Measurements from ENCODE around the gene FRMPD2. TPM values are rescaled to one million over a fixed set of nuclear protein-coding genes. Genes with fewer than 3 reads are reported as not detected.

Gene FRMPD2
- total and polyA plus RNA-seq, 2 of the 4 experiments (the other 2 are of a cell fraction), result 0.18 TPM; not detected in 1

- no peaks in the 10 kb centered on the region for H3K36me3 ChIP-seq (ENCODE audit: control insufficient read depth, insufficient read depth, low read length)
These were observed 38.3 kb downstream of the FRMPD2 start for GRCh38 chr10:48236199-48236621.

More at GRCh38 chr10:48236199-48236621, 38.3 kb downstream of the FRMPD2 start:
- Histone ChIP-seq H3K79me1 (ENCODE audit: low read depth in 1 of 2, low read length in 2 of 2) (no peaks in the 10 kb centered on the region), H3K14ac (replicated peaks; ENCODE audit: low read depth, low read length) (no peak overlapping the region), H3K9me3 (ENCODE audit: control insufficient read depth, insufficient read depth, low read length) (no peaks in the 10 kb centered on the region), H3K27ac (ENCODE audit: insufficient read depth, low read length) (no peak overlapping the region), H2AFZ (replicated peaks; ENCODE audit: low read length, poor library complexity) (no peak overlapping the region), H2BK15ac (ENCODE audit: low read depth, low read length) (no peak overlapping the region), H3K4me2 (ENCODE audit: low read depth, low read length) (no peak overlapping the region), H4K20me1 (ENCODE audit: insufficient read depth, low read length) (no peaks in the 10 kb centered on the region), H2AK9ac (replicated peaks; ENCODE audit: low read depth, low read length, poor library complexity) (no peak overlapping the region), H3K4me1 (ENCODE audit: control insufficient read depth, insufficient read depth, low read length) (no peaks in the 10 kb centered on the region), H3K9ac (ENCODE audit: low read depth, low read length) (no peak overlapping the region), H3K9me1 (ENCODE audit: insufficient read depth, low read length) (no peaks in the 10 kb centered on the region), H2BK20ac (ENCODE audit: low read depth, low read length) (no peak overlapping the region), H3K4me3 (ENCODE audit: insufficient read depth, low read depth, low read length) (no peak overlapping the region), H2AK5ac (ENCODE audit: low read depth, low read length) (no peak overlapping the region), H3K56ac (ENCODE audit: extremely low read depth, insufficient read depth, low read length) (no peak overlapping the region), H3K4ac (ENCODE audit: low read depth, low read length) (no peak overlapping the region), H2BK120ac (ENCODE audit: low read depth, low read length) (no peak overlapping the region), H3K27me3 (ENCODE audit: control insufficient read depth, insufficient read depth, low read length) (peaks cover 22% of the 10 kb centered on the region), H4K91ac (ENCODE audit: insufficient read depth, low read depth, low read length) (no peak overlapping the region), H4K8ac (ENCODE audit: low read depth in 2 of 2, low read length in 2 of 2) (no peak overlapping the region), H4K5ac (ENCODE audit: low read depth, low read length) (no peak overlapping the region), H2BK5ac (ENCODE audit: low read depth, low read length, poor library complexity, severe bottlenecking) (no peak overlapping the region), H3K23ac (ENCODE audit: low read depth, low read length) (no peak overlapping the region), H3K18ac (ENCODE audit: low read depth, low read length) (no peak overlapping the region)
- ChIA-PET CTCF (interaction anchor here (1.0 kb wide), 1 partner anchor 10 kb away, joined by 9 read pairs; no protein-coding TSS in a partner anchor), POLR2A (ENCODE audit: unreplicated experiment) (no interaction called here)
- no peak for ATAC-seq (ENCODE audit: low read depth)
- no CpG with 5 or more reads among the region's 6 CpGs for WGBS, 2 experiments (ENCODE audit: extremely low coverage in 2 of 2, insufficient read length in 1 of 2)
- DNase-seq, result no peak
- dilution Hi-C loops (cut with HindIII; ENCODE audit: low sequenced_read_pairs, unreplicated experiment), result no loop called here
- no peak for TF ChIP-seq NFE2L2 (IDR thresholded peaks at IDR 0.05; ENCODE audit: low read depth, low read length)
- no peak for TF ChIP-seq MXI1 (IDR thresholded peaks at IDR 0.05; ENCODE audit: borderline replicate concordance, low read depth, low read length)
- no peak for TF ChIP-seq MAZ (IDR thresholded peaks at IDR 0.05; ENCODE audit: borderline replicate concordance, low read depth, low read length)
- TF ChIP-seq SMC3 (IDR thresholded peaks at IDR 0.05; ENCODE audit: low read depth, low read length), result no peak
- no TSS peak for BruUV-seq (replicated peaks)
- intact Hi-C loops (cut with micrococcal nuclease), result no loop called here
- in situ Hi-C loops (cut with MboI; ENCODE audit: low sequenced_read_pairs), result no loop called here
